Activated CD8-positive, alpha-beta memory T cell treated with anti-CD3 and anti-CD28 coated beads for 36 hours (primary cell): ENCODE data around the gene CCL2. TPM values are rescaled to one million over a fixed set of nuclear protein-coding genes. Genes with fewer than 3 reads are reported as not detected.

Experiments used
- CTCF ChIA-PET: fragments of 350-600 bp; sonication (Branson Sonifier 250); formaldehyde crosslinking; loops from one replicate; lab custom pipeline; 2021; ENCODE audit warnings: antibody characterized with exemption; lab: Charles Lee
- POLR2A ChIA-PET: fragments of 350-600 bp; sonication (Branson Sonifier 250); formaldehyde crosslinking; loops from one replicate; lab custom pipeline; 2021; ENCODE audit warnings: antibody characterized with exemption; lab: Charles Lee
- total RNA-seq, 2 experiments: library from RNA; stranded (reverse); gene quantifications; one replicate each; pipeline ENCODE4 v1.2.3, GENCODE V29; 2021

CCL2 gene
- total RNA-seq, 2 experiments from 2014 or later, result not detected

- ChIA-PET POLR2A (no interaction called here), CTCF (no interaction called here)
Observed at GRCh38 chr17:34257299-34257985, 2.4 kb downstream of the CCL2 start.

GRCh38 chr17:34257986-34258326, 2.9 kb downstream of the CCL2 start:
- ChIA-PET CTCF (no interaction called here), POLR2A (no interaction called here)

- POLR2A ChIA-PET, result no interaction called here
- CTCF ChIA-PET, result no interaction called here
Observed at GRCh38 chr17:34259146-34259545, 4.1 kb downstream of the CCL2 start.

- ChIA-PET CTCF (interaction anchor here (0.8 kb wide), 1 partner anchor 61 kb away, joined by 3 read pairs; no protein-coding TSS in a partner anchor), POLR2A (no interaction called here)
Observed at GRCh38 chr17:34260861-34261260, 5.8 kb downstream of the CCL2 start.

GRCh38 chr17:34261568-34262337, 6.7 kb downstream of the CCL2 start:
- POLR2A ChIA-PET, result no interaction called here

GRCh38 chr17:34265711-34266110, 10.6 kb downstream of the CCL2 start:
- ChIA-PET CTCF (no interaction called here), POLR2A (no interaction called here)

More at GRCh38 chr17:34261568-34262337, 6.7 kb downstream of the CCL2 start:
- CTCF ChIA-PET, result interaction anchor here (0.8 kb wide), 2 partner anchors 60 to 61 kb away, joined by 3 read pairs; no protein-coding TSS in a partner anchor

GRCh38 chr17:34269969-34270368, 14.9 kb downstream of the CCL2 start, which contains the start of gene CCL7:
Gene CCL7, plus strand, starts transcription at chr17:34270221. Its CDS starts 70 bp downstream, at chr17:34270291.
- POLR2A ChIA-PET, result no interaction called here
- CTCF ChIA-PET, result no interaction called here

GRCh38 chr17:34275881-34276280, 20.8 kb downstream of the CCL2 start:
- ChIA-PET POLR2A (no interaction called here), CTCF (no interaction called here)

- POLR2A ChIA-PET, result no interaction called here
- CTCF ChIA-PET, result no interaction called here
Observed at GRCh38 chr17:34276826-34277225, 21.7 kb downstream of the CCL2 start.

- POLR2A ChIA-PET, result no interaction called here
- CTCF ChIA-PET, result no interaction called here
Observed at GRCh38 chr17:34283571-34283970, 28.5 kb downstream of the CCL2 start.

- ChIA-PET CTCF (no interaction called here), POLR2A (no interaction called here)
Observed at GRCh38 chr17:34285286-34285792, 30.3 kb downstream of the CCL2 start, which contains the start of gene CCL11. Gene CCL11, plus strand, starts transcription at chr17:34285742. Its CDS starts 67 bp downstream, at chr17:34285809.

- ChIA-PET POLR2A (no interaction called here), CTCF (no interaction called here)
Observed at GRCh38 chr17:34287875-34288274, 32.8 kb downstream of the CCL2 start.

- ChIA-PET CTCF (no interaction called here), POLR2A (no interaction called here)
Observed at GRCh38 chr17:34290586-34290985, 35.5 kb downstream of the CCL2 start.

GRCh38 chr17:34291721-34292348, 36.8 kb downstream of the CCL2 start:
- ChIA-PET CTCF (no interaction called here), POLR2A (no interaction called here)

- ChIA-PET POLR2A (no interaction called here), CTCF (no interaction called here)
Observed at GRCh38 chr17:34299027-34299426, 43.9 kb downstream of the CCL2 start.

GRCh38 chr17:34299956-34300577, 45.0 kb downstream of the CCL2 start:
- ChIA-PET POLR2A (no interaction called here), CTCF (no interaction called here)

GRCh38 chr17:34300652-34301370, 45.7 kb downstream of the CCL2 start:
- POLR2A ChIA-PET, result no interaction called here

GRCh38 chr17:34301986-34302385, 46.9 kb downstream of the CCL2 start:
- CTCF ChIA-PET, result no interaction called here
- POLR2A ChIA-PET, result no interaction called here

More at GRCh38 chr17:34300652-34301370, 45.7 kb downstream of the CCL2 start:
- CTCF ChIA-PET, result no interaction called here

GRCh38 chr17:34302636-34303035, 47.6 kb downstream of the CCL2 start:
- ChIA-PET CTCF (no interaction called here), POLR2A (no interaction called here)
